Osteoblast (primary cell): ENCODE data around the gene SLC8A2. TPM values are rescaled to one million over a fixed set of nuclear protein-coding genes. Genes with fewer than 3 reads are reported as not detected.

Experiments
- DNase-seq: peaks from one replicate; pipeline ENCODE4 v3.0.0; 2011; ENCODE audit warnings: low spot score, mixed read lengths; ENCODE audit not compliant: insufficient read length; ENCODE audit errors: missing footprints
- H2AFZ ChIP-seq: 2 replicates; pipeline ENCODE4 v1.6.0; 2011; ENCODE audit warnings: mild to moderate bottlenecking, low read length
- H3K27ac ChIP-seq: 2 replicates; pipeline ENCODE4 v1.5.1; 2011; ENCODE audit warnings: mild to moderate bottlenecking, low read depth, low read length, moderate library complexity
- H3K27me3 ChIP-seq: 2 replicates; pipeline ENCODE4 v1.6.0; 2012; ENCODE audit warnings: mild to moderate bottlenecking, control low read depth, inconsistent platforms, low read length, moderate library complexity; ENCODE audit not compliant: insufficient read depth
- H3K36me3 ChIP-seq: 2 replicates; pipeline ENCODE4 v1.5.1; 2011; ENCODE audit warnings: mild to moderate bottlenecking, low read length, control low read depth, moderate library complexity; ENCODE audit not compliant: insufficient read depth
- H3K4me1 ChIP-seq: 2 replicates; pipeline ENCODE4 v1.5.1; 2011; ENCODE audit warnings: mild to moderate bottlenecking, low read length, control low read depth, moderate library complexity; ENCODE audit not compliant: insufficient read depth
- H3K4me2 ChIP-seq: 2 replicates; pipeline ENCODE4 v1.6.0; 2011; ENCODE audit warnings: mild to moderate bottlenecking, low read length; ENCODE audit not compliant: insufficient read depth
- H3K4me3 ChIP-seq: fragments of 200-600 bp; sonication (generic); 3 replicates; pipeline ENCODE4 v1.5.1; 2012; ENCODE audit warnings: mild to moderate bottlenecking, low read length, inconsistent platforms; ENCODE audit not compliant: insufficient read depth
- H3K79me2 ChIP-seq: 2 replicates; pipeline ENCODE4 v1.6.0; 2012; ENCODE audit warnings: mild to moderate bottlenecking, low read length, control low read depth, inconsistent platforms; ENCODE audit not compliant: insufficient read depth
- H3K9me3 ChIP-seq: 2 replicates; pipeline ENCODE4 v1.5.1; 2011; ENCODE audit warnings: low read depth, low read length, control low read depth
- H4K20me1 ChIP-seq: 2 replicates; pipeline ENCODE4 v1.6.0; 2012; ENCODE audit warnings: mild to moderate bottlenecking, low read length, control low read depth; ENCODE audit not compliant: insufficient read depth
- CTCF ChIP-seq: IDR thresholded peaks from 2 replicates; pipeline ENCODE4 v1.5.1; 2011; ENCODE audit warnings: mild to moderate bottlenecking, low read depth, low read length, moderate library complexity; ENCODE audit errors: extremely low read depth
- total RNA-seq: library from RNA; depleted of rRNA; stranded (reverse); fragments of >200 nt; gene quantifications from 2 replicates; pipeline ENCODE4 v1.2.3, GENCODE V29; 2012

Gene SLC8A2
- total RNA-seq, 1 donor = 0.36 TPM

DNA sequence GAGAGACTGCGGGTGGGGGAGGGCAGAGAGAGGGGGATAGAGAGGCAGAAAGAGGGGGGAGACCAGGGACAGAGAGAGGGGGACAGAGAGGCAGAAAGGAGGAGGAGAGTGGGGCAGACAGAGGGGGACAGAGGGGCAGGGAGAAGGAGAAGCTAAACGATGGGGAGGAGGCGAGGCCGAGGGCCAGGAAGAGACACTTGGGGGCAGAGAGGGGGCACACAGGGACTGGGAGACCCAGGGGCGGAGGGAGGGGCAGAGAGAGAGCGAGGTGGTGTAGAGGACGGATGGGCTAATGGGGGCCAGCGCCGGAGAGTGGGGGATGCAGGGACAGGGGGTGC, 53.0 kb downstream of the SLC8A2 start:
- no peaks in the 10 kb centered on the region for H3K79me2 ChIP-seq
- H3K27me3 ChIP-seq = peaks cover 60% of the 10 kb centered on the region
- H3K4me3 ChIP-seq = peak overlapping the region; percentile 28
- no peak overlapping the region for H3K27ac ChIP-seq
- H3K9me3 ChIP-seq = no peaks in the 10 kb centered on the region
- no peak overlapping the region for H2AFZ ChIP-seq
- TF ChIP-seq CTCF = no peak
- peaks cover 4% of the 10 kb centered on the region for H3K4me1 ChIP-seq
- no peaks in the 10 kb centered on the region for H4K20me1 ChIP-seq
- no peaks in the 10 kb centered on the region for H3K36me3 ChIP-seq
- DNase-seq = no peak
- H3K4me2 ChIP-seq = no peak overlapping the region

DNA sequence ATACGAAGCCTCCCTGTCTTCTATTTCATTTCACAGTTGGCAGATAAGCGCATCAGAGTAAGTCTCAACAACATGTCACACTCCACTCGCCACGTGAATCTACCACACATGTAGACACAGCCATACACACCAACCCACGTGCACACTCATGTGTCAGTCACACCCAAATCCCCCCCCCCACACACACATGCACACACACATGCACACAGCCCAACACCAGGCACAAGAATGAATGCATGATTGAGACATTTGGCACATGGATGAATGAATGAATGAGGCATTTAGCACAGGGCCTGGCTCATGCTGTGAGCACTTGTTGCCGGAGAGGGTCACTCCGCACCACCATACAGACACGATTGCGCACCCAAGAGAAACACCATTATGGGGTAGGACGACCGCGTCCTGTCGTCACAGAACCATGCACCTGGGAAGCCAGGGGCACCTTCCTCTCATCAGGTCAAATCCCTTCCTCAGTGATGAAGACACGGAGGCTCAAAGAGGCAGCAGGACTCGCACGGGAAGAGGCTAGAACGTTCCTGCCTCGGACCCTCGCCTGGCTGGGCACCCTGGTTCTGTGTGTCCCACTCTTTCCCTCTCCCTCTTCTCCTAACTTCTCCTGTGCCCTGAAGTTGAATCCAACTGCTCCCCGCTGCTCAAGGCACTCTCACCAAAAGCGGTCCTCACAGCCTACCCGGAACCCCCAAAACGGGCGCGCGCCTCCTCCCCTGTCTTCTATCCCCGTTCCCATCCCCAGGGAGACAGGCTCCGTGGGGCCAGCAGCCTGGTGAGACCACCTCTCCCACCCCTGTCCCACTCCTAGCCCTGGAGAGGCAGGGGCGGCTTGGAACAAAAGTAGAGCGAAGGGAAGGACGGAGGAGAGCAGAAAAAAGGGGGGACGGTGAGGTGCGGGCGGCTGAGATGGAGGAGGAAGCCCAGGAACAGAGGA, 53.7 kb downstream of the SLC8A2 start:
- peaks cover 4% of the 10 kb centered on the region for H3K4me1 ChIP-seq
- H4K20me1 ChIP-seq = no peaks in the 10 kb centered on the region
- H2AFZ ChIP-seq = no peak overlapping the region
- H3K27ac ChIP-seq = no peak overlapping the region
- no peaks in the 10 kb centered on the region for H3K9me3 ChIP-seq
- no peak for TF ChIP-seq CTCF
- no peak overlapping the region for H3K4me2 ChIP-seq
- DNase-seq = peak; percentile 76
- H3K27me3 ChIP-seq = peaks cover 54% of the 10 kb centered on the region
- no peaks in the 10 kb centered on the region for H3K79me2 ChIP-seq
- no peaks in the 10 kb centered on the region for H3K36me3 ChIP-seq
- H3K4me3 ChIP-seq = no peak overlapping the region

- Histone ChIP-seq H3K79me2 (no peaks in the 10 kb centered on the region), H2AFZ (no peak overlapping the region), H4K20me1 (no peaks in the 10 kb centered on the region), H3K4me3 (no peak overlapping the region), H3K4me2 (no peak overlapping the region), H3K9me3 (no peaks in the 10 kb centered on the region), H3K36me3 (no peaks in the 10 kb centered on the region), H3K27me3 (peaks cover 46% of the 10 kb centered on the region), H3K27ac (no peak overlapping the region), H3K4me1 (peaks cover 4% of the 10 kb centered on the region)
- peak; percentile 90 for DNase-seq
- TF ChIP-seq CTCF = no peak
Observed at GRCh38 chr19:47417107-47417745, 54.5 kb downstream of the SLC8A2 start.

DNA sequence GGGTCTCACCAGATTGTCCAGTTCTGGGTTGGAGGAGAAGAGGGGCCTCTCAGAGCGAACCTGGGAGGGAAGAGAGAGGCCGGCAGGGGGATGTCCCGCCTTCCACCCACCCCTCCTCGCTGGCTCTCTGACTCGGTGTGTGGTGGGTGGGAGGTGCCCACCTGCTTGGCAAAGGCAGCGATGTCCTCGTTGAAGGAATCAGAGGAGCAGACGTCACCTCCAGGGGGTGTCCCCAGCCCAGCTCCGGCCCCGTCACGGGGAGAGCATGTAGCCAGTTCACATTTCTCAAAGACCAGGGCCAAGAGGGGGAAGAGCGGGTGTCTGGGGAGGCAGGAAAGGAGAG, 55.1 kb downstream of the SLC8A2 start:
- DNase-seq = no peak
- H3K4me2 ChIP-seq = no peak overlapping the region
- no peak for TF ChIP-seq CTCF
- no peaks in the 10 kb centered on the region for H3K9me3 ChIP-seq
- peaks cover 3% of the 10 kb centered on the region for H3K4me1 ChIP-seq
- H2AFZ ChIP-seq = no peak overlapping the region
- no peaks in the 10 kb centered on the region for H3K36me3 ChIP-seq
- H4K20me1 ChIP-seq = no peaks in the 10 kb centered on the region
- H3K4me3 ChIP-seq = no peak overlapping the region
- no peak overlapping the region for H3K27ac ChIP-seq
- H3K79me2 ChIP-seq = no peaks in the 10 kb centered on the region
- H3K27me3 ChIP-seq = peaks cover 42% of the 10 kb centered on the region
